DND-41 (cell line): ENCODE measurements around the gene ITGB2.

Source experiments
- CTCF ChIP-seq: IDR thresholded peaks from 2 replicates; pipeline ENCODE4 v1.5.1; 2012; ENCODE audit warnings: borderline replicate concordance, low read length, moderate library complexity, mild to moderate bottlenecking; ENCODE audit not compliant: poor library complexity, severe bottlenecking; ENCODE audit errors: extremely low read depth
- EZH2 ChIP-seq: IDR thresholded peaks from 3 replicates; pipeline ENCODE4 v1.6.1; 2012; ENCODE audit warnings: borderline replicate concordance, low read depth, mild to moderate bottlenecking, moderate library complexity, low read length, inconsistent platforms; ENCODE audit not compliant: severe bottlenecking

- TF ChIP-seq EZH2 (no peak), CTCF (no peak)
These were observed 21.6 kb downstream of the ITGB2 start for GRCh38 chr21:44898851-44899767.
